Measurements from ENCODE around the gene USH1G.
A peak's percentile ranks its signal among the peaks of the same experiment; 100 is the strongest.

The USH1G gene

GRCh38 chr17:74953134-74953687 is 30.2 kb upstream of the USH1G start:
- no peak overlapping the region for H3K4me3 ChIP-seq (ENCODE audit: insufficient read length, low read depth)
- peaks cover 17% of the 10 kb centered on the region for H3K4me1 ChIP-seq (ENCODE audit: insufficient read depth, insufficient read length)
- H3K27me3 ChIP-seq (ENCODE audit: insufficient read depth, insufficient read length): peaks cover 2% of the 10 kb centered on the region
- TF ChIP-seq YY1 (IDR thresholded peaks at IDR 0.05; ENCODE audit: insufficient read depth, insufficient read length) (no peak), ZNF274 (IDR thresholded peaks at IDR 0.05; ENCODE audit: low read depth, low read length) (no peak), SUZ12 (IDR thresholded peaks at IDR 0.05; ENCODE audit: extremely low read depth, insufficient read depth, insufficient read length) (no peak)
- no peak for DNase-seq (ENCODE audit: low read depth, low spot score)
- no peaks in the 10 kb centered on the region for H3K36me3 ChIP-seq (ENCODE audit: insufficient read depth, insufficient read length, low read length)
- H3K9ac ChIP-seq (ENCODE audit: insufficient read length, low read depth): no peak overlapping the region
- H3K9me3 ChIP-seq (ENCODE audit: insufficient read depth, low read length): no peaks in the 10 kb centered on the region

- TF ChIP-seq ZNF274 (IDR thresholded peaks at IDR 0.05; ENCODE audit: low read depth, low read length): no peak
These were observed 29.5 kb upstream of the USH1G start for GRCh38 chr17:74952431-74953133.

GRCh38 chr17:74951680-74952421 is 28.8 kb upstream of the USH1G start:
- Histone ChIP-seq H3K9ac (ENCODE audit: insufficient read length, low read depth) (no peak overlapping the region), H3K4me3 (ENCODE audit: insufficient read length, low read depth) (no peak overlapping the region), H3K27me3 (ENCODE audit: insufficient read depth, insufficient read length) (no peaks in the 10 kb centered on the region), H3K9me3 (ENCODE audit: insufficient read depth, low read length) (no peaks in the 10 kb centered on the region), H3K36me3 (ENCODE audit: insufficient read depth, insufficient read length, low read length) (no peaks in the 10 kb centered on the region), H3K4me1 (ENCODE audit: insufficient read depth, insufficient read length) (peaks cover 17% of the 10 kb centered on the region)
- DNase-seq (ENCODE audit: low read depth, low spot score): no peak
- TF ChIP-seq ZNF274 (IDR thresholded peaks at IDR 0.05; ENCODE audit: low read depth, low read length) (no peak), SUZ12 (IDR thresholded peaks at IDR 0.05; ENCODE audit: extremely low read depth, insufficient read depth, insufficient read length) (no peak), YY1 (IDR thresholded peaks at IDR 0.05; ENCODE audit: insufficient read depth, insufficient read length) (no peak)

More at GRCh38 chr17:74952431-74953133, 29.5 kb upstream of the USH1G start:
- DNase-seq (ENCODE audit: low read depth, low spot score): no peak
- Histone ChIP-seq H3K27me3 (ENCODE audit: insufficient read depth, insufficient read length) (no peaks in the 10 kb centered on the region), H3K9ac (ENCODE audit: insufficient read length, low read depth) (no peak overlapping the region), H3K4me3 (ENCODE audit: insufficient read length, low read depth) (no peak overlapping the region), H3K4me1 (ENCODE audit: insufficient read depth, insufficient read length) (peaks cover 17% of the 10 kb centered on the region), H3K36me3 (ENCODE audit: insufficient read depth, insufficient read length, low read length) (no peaks in the 10 kb centered on the region), H3K9me3 (ENCODE audit: insufficient read depth, low read length) (no peaks in the 10 kb centered on the region)

GRCh38 chr17:74951065-74951464 is 28.0 kb upstream of the USH1G start:
- H3K36me3 ChIP-seq (ENCODE audit: insufficient read depth, insufficient read length, low read length): no peaks in the 10 kb centered on the region
- no peak for DNase-seq (ENCODE audit: low read depth, low spot score)
- TF ChIP-seq ZNF274 (IDR thresholded peaks at IDR 0.05; ENCODE audit: low read depth, low read length) (no peak), SUZ12 (IDR thresholded peaks at IDR 0.05; ENCODE audit: extremely low read depth, insufficient read depth, insufficient read length) (no peak), YY1 (IDR thresholded peaks at IDR 0.05; ENCODE audit: insufficient read depth, insufficient read length) (no peak)
- peaks cover 17% of the 10 kb centered on the region for H3K4me1 ChIP-seq (ENCODE audit: insufficient read depth, insufficient read length)
- no peaks in the 10 kb centered on the region for H3K27me3 ChIP-seq (ENCODE audit: insufficient read depth, insufficient read length)
- peak overlapping the region; percentile 26 for H3K9ac ChIP-seq (ENCODE audit: insufficient read length, low read depth)
- no peak overlapping the region for H3K4me3 ChIP-seq (ENCODE audit: insufficient read length, low read depth)
- no peaks in the 10 kb centered on the region for H3K9me3 ChIP-seq (ENCODE audit: insufficient read depth, low read length)

- DNase-seq (ENCODE audit: low read depth, low spot score): no peak
- Histone ChIP-seq H3K4me3 (ENCODE audit: insufficient read length, low read depth) (no peak overlapping the region), H3K9me3 (ENCODE audit: insufficient read depth, low read length) (no peaks in the 10 kb centered on the region), H3K27me3 (ENCODE audit: insufficient read depth, insufficient read length) (no peaks in the 10 kb centered on the region), H3K36me3 (ENCODE audit: insufficient read depth, insufficient read length, low read length) (no peaks in the 10 kb centered on the region), H3K4me1 (ENCODE audit: insufficient read depth, insufficient read length) (peaks cover 17% of the 10 kb centered on the region), H3K9ac (ENCODE audit: insufficient read length, low read depth) (peak overlapping the region; percentile 25)
- TF ChIP-seq YY1 (IDR thresholded peaks at IDR 0.05; ENCODE audit: insufficient read depth, insufficient read length) (no peak), SUZ12 (IDR thresholded peaks at IDR 0.05; ENCODE audit: extremely low read depth, insufficient read depth, insufficient read length) (no peak), ZNF274 (IDR thresholded peaks at IDR 0.05; ENCODE audit: low read depth, low read length) (no peak)
These were observed 27.2 kb upstream of the USH1G start for GRCh38 chr17:74950207-74950606.

GRCh38 chr17:74949455-74950115 is 26.5 kb upstream of the USH1G start:
- H3K4me1 ChIP-seq (ENCODE audit: insufficient read depth, insufficient read length): peaks cover 17% of the 10 kb centered on the region
- no peaks in the 10 kb centered on the region for H3K27me3 ChIP-seq (ENCODE audit: insufficient read depth, insufficient read length)
- H3K4me3 ChIP-seq (ENCODE audit: insufficient read length, low read depth): no peak overlapping the region
- DNase-seq (ENCODE audit: low read depth, low spot score): no peak
- no peaks in the 10 kb centered on the region for H3K36me3 ChIP-seq (ENCODE audit: insufficient read depth, insufficient read length, low read length)
- no peak overlapping the region for H3K9ac ChIP-seq (ENCODE audit: insufficient read length, low read depth)
- no peaks in the 10 kb centered on the region for H3K9me3 ChIP-seq (ENCODE audit: insufficient read depth, low read length)
- TF ChIP-seq ZNF274 (IDR thresholded peaks at IDR 0.05; ENCODE audit: low read depth, low read length) (no peak), YY1 (IDR thresholded peaks at IDR 0.05; ENCODE audit: insufficient read depth, insufficient read length) (no peak), SUZ12 (IDR thresholded peaks at IDR 0.05; ENCODE audit: extremely low read depth, insufficient read depth, insufficient read length) (no peak)
